Measurements from ENCODE around the gene CYP2W1.
A peak's percentile ranks its signal among the peaks of the same experiment; 100 is the strongest.

CYP2W1 gene

DNA sequence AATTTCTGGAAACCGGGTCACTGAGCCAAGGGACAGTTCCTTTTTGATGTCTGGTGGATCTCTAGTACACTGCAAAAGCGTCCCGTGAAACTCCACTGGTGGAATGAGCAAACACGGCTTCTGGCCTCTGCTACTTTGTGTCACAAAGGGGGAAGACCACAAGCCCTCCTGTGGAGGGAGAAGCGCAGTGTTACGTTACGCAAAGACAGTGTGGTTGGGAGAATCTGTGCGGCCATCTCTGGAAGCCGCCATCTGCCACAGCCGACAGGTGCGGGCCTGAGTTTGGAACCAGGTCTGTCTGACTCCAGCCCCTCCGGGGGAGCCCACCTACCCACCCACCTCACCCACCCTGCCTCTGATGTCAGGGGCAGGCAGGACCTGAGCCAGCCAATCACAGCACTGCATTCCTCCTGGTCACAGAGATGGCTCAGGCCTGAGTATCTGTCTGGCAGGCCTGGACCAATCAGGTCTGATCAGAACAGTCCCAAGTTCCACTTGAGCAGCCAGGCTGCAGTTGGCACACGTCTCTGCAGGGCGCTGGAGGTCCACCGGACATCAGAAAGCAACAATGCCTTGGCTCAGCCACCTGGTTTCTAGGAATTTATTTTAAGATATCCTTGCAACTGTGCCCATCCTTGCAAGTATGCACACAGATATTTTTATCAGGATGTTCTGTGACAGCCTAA is 3.0 kb upstream of the CYP2W1 start:
- Mint-ChIP-seq H3K4me3 (peak overlapping the region in 2 of 3 experiments; percentile 5 to 36), H3K36me3 (ENCODE audit: low read depth) (no peaks in the 10 kb centered on the region), H3K9me3 (no peaks in the 10 kb centered on the region), H3K27me3 (ENCODE audit: low read depth) (no peaks in the 10 kb centered on the region), H3K27ac (peak overlapping the region; percentile 28 to 69 (median 59)), H3K4me1 (peaks cover 13% of the 10 kb centered on the region)
- TF ChIP-seq, protein P1, sequence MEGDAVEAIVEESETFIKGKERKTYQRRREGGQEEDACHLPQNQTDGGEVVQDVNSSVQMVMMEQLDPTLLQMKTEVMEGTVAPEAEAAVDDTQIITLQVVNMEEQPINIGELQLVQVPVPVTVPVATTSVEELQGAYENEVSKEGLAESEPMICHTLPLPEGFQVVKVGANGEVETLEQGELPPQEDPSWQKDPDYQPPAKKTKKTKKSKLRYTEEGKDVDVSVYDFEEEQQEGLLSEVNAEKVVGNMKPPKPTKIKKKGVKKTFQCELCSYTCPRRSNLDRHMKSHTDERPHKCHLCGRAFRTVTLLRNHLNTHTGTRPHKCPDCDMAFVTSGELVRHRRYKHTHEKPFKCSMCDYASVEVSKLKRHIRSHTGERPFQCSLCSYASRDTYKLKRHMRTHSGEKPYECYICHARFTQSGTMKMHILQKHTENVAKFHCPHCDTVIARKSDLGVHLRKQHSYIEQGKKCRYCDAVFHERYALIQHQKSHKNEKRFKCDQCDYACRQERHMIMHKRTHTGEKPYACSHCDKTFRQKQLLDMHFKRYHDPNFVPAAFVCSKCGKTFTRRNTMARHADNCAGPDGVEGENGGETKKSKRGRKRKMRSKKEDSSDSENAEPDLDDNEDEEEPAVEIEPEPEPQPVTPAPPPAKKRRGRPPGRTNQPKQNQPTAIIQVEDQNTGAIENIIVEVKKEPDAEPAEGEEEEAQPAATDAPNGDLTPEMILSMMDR (IDR thresholded peaks at IDR 0.05; ENCODE audit: unreplicated experiment in 3 of 3), result no peak

DNA sequence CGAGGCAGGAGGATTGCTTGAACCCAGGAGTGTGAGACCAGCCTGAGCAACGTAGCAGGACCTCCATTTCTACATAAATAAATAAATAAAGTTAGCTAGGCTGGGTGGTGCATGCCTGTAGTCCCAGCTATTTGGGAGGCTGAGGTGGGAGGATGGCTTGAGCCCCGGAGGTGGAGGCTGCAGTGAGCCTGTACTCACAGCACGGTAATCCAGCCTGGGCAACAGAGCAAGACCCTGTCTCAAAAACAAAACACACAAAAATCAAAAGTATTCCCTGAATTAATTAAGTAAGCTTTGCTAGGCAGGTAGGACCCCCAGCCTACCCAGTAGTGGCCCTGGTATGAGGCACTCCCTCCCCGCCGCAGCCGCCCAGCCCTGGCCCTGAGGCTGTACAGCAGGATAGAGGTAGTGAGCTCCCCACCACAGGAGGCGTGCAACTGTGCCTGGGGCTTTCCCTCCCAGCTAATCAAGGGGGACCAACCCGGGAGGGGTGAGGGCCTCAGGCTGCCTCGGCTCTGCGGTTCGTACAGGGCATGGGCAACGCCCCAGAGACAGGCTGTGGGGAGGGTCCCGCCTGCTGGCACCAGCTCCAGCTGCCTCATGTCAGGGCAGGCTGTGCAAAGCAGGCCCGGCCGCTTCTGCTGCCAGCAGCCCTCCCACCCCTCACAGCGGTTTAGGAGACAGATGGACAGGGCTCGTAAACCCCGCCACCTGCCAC is 1.0 kb upstream of the CYP2W1 start:
- H3K4me1 Mint-ChIP-seq, result peaks cover 17% of the 10 kb centered on the region
- no peak overlapping the region for H3K4me3 Mint-ChIP-seq
- no peaks in the 10 kb centered on the region for H3K27me3 Mint-ChIP-seq (ENCODE audit: low read depth)
- H3K9me3 Mint-ChIP-seq, result no peaks in the 10 kb centered on the region
- H3K27ac Mint-ChIP-seq, result no peak overlapping the region
- TF ChIP-seq, protein P1 (IDR thresholded peaks at IDR 0.05; ENCODE audit: unreplicated experiment in 3 of 3), result no peak
- no peaks in the 10 kb centered on the region for H3K36me3 Mint-ChIP-seq (ENCODE audit: low read depth)

GRCh38 chr7:982511-983003 is 424 bp upstream of the CYP2W1 start:
- Mint-ChIP-seq H3K9me3 (no peaks in the 10 kb centered on the region), H3K4me1 (peaks cover 15% of the 10 kb centered on the region), H3K27ac (no peak overlapping the region), H3K27me3 (ENCODE audit: low read depth) (no peaks in the 10 kb centered on the region), H3K36me3 (ENCODE audit: low read depth) (no peaks in the 10 kb centered on the region), H3K4me3 (no peak overlapping the region)
- TF ChIP-seq, protein P1 (IDR thresholded peaks at IDR 0.05; ENCODE audit: unreplicated experiment in 3 of 3), result no peak

DNA sequence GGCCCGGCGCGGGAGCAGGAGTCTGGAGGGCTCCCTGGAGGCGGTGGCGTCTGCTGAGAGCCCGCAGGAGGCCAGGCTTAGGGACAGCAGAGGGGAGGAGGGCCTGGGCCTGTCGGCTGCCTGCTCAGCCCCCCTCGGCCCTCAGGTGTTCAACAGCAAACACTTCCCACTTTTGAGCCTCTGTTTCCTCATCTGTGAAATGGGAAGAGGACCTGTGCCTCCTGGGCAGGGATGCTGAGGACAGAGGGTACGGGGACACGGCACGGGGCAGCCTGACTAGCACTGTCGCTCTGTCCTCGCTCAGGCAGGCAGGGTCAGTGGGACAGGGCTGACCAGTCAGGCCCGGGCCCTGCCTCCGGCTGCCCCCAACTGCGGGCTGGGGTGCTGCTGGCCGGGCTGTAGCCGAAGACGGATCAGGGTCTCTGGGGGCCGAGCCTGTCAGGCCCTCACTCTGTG is 663 bp downstream of the CYP2W1 start:
- peaks cover 8% of the 10 kb centered on the region for H3K4me1 Mint-ChIP-seq
- no peaks in the 10 kb centered on the region for H3K9me3 Mint-ChIP-seq
- no peak overlapping the region for H3K4me3 Mint-ChIP-seq
- no peaks in the 10 kb centered on the region for H3K36me3 Mint-ChIP-seq (ENCODE audit: low read depth)
- no peak overlapping the region for H3K27ac Mint-ChIP-seq
- no peaks in the 10 kb centered on the region for H3K27me3 Mint-ChIP-seq (ENCODE audit: low read depth)
- TF ChIP-seq, protein P1 (IDR thresholded peaks at IDR 0.05; ENCODE audit: unreplicated experiment in 3 of 3), result no peak

GRCh38 chr7:984361-985126 is 1.6 kb downstream of the CYP2W1 start:
- H3K4me1 Mint-ChIP-seq, result peaks cover 8% of the 10 kb centered on the region
- TF ChIP-seq, protein P1 (IDR thresholded peaks at IDR 0.05; ENCODE audit: unreplicated experiment in 3 of 3), result no peak
- H3K27me3 Mint-ChIP-seq (ENCODE audit: low read depth), result no peaks in the 10 kb centered on the region
- no peaks in the 10 kb centered on the region for H3K9me3 Mint-ChIP-seq
- H3K36me3 Mint-ChIP-seq (ENCODE audit: low read depth), result no peaks in the 10 kb centered on the region
- H3K27ac Mint-ChIP-seq, result no peak overlapping the region
- H3K4me3 Mint-ChIP-seq, result no peak overlapping the region

Data from nephron (organoid).